ENCODE results near the gene PHB1. TPM values are rescaled to one million over a fixed set of nuclear protein-coding genes. Genes with fewer than 3 reads are reported as not detected.
A peak's percentile ranks its signal among the peaks of the same experiment; 100 is the strongest.
"Not testable (repeated sequence)": the region's sequence is repeated elsewhere in the genome, so short reads cannot be mapped to it uniquely, and the experiment has no call there.

Gene PHB1
- total RNA-seq, 6 experiments from 2014 or later: 235 to 284 (median 262) TPM

- Mint-ChIP-seq H3K4me3 (no peak overlapping the region), H3K27me3 (ENCODE audit: insufficient read depth) (peaks cover 12% of the 10 kb centered on the region), H3K9me3 (peaks cover 24% of the 10 kb centered on the region), H3K36me3 (ENCODE audit: low read depth) (peaks cover 15% of the 10 kb centered on the region), H3K4me1 (ENCODE audit: low read depth) (no peaks in the 10 kb centered on the region), H3K27ac (no peak overlapping the region)
- no peak for DNase-seq
- no peak for TF ChIP-seq CTCF (IDR thresholded peaks at IDR 0.05)
These were observed 8.0 kb upstream of the PHB1 start for GRCh38 chr17:49422714-49423113.

- Mint-ChIP-seq H3K9me3 (peaks cover 20% of the 10 kb centered on the region), H3K4me1 (ENCODE audit: low read depth) (peaks cover 11% of the 10 kb centered on the region), H3K36me3 (ENCODE audit: low read depth) (peaks cover 15% of the 10 kb centered on the region)
- not testable (repeated sequence) for H3K4me3 Mint-ChIP-seq; H3K27me3 Mint-ChIP-seq (ENCODE audit: insufficient read depth); DNase-seq; H3K27ac Mint-ChIP-seq
These were observed 5.1 kb upstream of the PHB1 start for GRCh38 chr17:49419761-49420160.

- not testable (repeated sequence) for H3K4me3 Mint-ChIP-seq; H3K27me3 Mint-ChIP-seq (ENCODE audit: insufficient read depth); H3K27ac Mint-ChIP-seq; DNase-seq
- Mint-ChIP-seq H3K4me1 (ENCODE audit: low read depth) (peaks cover 11% of the 10 kb centered on the region), H3K9me3 (peaks cover 20% of the 10 kb centered on the region), H3K36me3 (ENCODE audit: low read depth) (peaks cover 13% of the 10 kb centered on the region)
These were observed 4.4 kb upstream of the PHB1 start for GRCh38 chr17:49418754-49419740.

GRCh38 chr17:49414271-49414621 is 436 bp downstream of the PHB1 start:
- H3K9me3 Mint-ChIP-seq: peaks cover 4% of the 10 kb centered on the region; the same call in 1 of the 2 replicates
- peak overlapping the region; percentile 98 for H3K4me3 Mint-ChIP-seq
- no peak for TF ChIP-seq CTCF (IDR thresholded peaks at IDR 0.05)
- peaks cover 3% of the 10 kb centered on the region for H3K27me3 Mint-ChIP-seq (ENCODE audit: insufficient read depth)
- H3K4me1 Mint-ChIP-seq (ENCODE audit: low read depth): peaks cover 11% of the 10 kb centered on the region
- no peak for DNase-seq
- H3K27ac Mint-ChIP-seq: peak overlapping the region; percentile 54
- H3K36me3 Mint-ChIP-seq (ENCODE audit: low read depth): peaks cover 12% of the 10 kb centered on the region

GRCh38 chr17:49409066-49409465 is 5.6 kb downstream of the PHB1 start:
- DNase-seq: no peak
- no peaks in the 10 kb centered on the region for H3K9me3 Mint-ChIP-seq
- H3K36me3 Mint-ChIP-seq (ENCODE audit: low read depth): peaks cover 42% of the 10 kb centered on the region
- H3K27me3 Mint-ChIP-seq (ENCODE audit: insufficient read depth): no peaks in the 10 kb centered on the region
- H3K4me1 Mint-ChIP-seq (ENCODE audit: low read depth): peaks cover 13% of the 10 kb centered on the region; the same call in 1 of the 2 replicates
- H3K4me3 Mint-ChIP-seq: no peak overlapping the region
- no peak overlapping the region for H3K27ac Mint-ChIP-seq
- no peak for TF ChIP-seq CTCF (IDR thresholded peaks at IDR 0.05)

GRCh38 chr17:49407981-49408501 is 6.6 kb downstream of the PHB1 start:
- DNase-seq: peak; percentile 35
- H3K4me1 Mint-ChIP-seq (ENCODE audit: low read depth): peaks cover 13% of the 10 kb centered on the region; the same call in 1 of the 2 replicates
- peaks cover 1% of the 10 kb centered on the region; the same call in 1 of the 2 replicates for H3K27me3 Mint-ChIP-seq (ENCODE audit: insufficient read depth)
- H3K4me3 Mint-ChIP-seq: no peak overlapping the region
- peaks cover 47% of the 10 kb centered on the region for H3K36me3 Mint-ChIP-seq (ENCODE audit: low read depth)
- no peaks in the 10 kb centered on the region for H3K9me3 Mint-ChIP-seq
- TF ChIP-seq CTCF (IDR thresholded peaks at IDR 0.05): peak; percentile 86
- H3K27ac Mint-ChIP-seq: no peak overlapping the region; the same call in 1 of the 2 replicates

All from HFFc6 (cell line).